ENCODE measurements around the gene RTL1.

The RTL1 gene

GRCh38 chr14:100903672-100904185, at the start of gene RTL1:
Gene RTL1 (minus strand): TSS chr14:100903722. CDS start chr14:100884788, 18,934 bp downstream.
- no peak for DNase-seq
- in situ Hi-C loops (cut with HindIII; ENCODE audit: low pct_ligation_motif_present, low pct_unique_long_range_greater_than_20kb, low sequenced_read_pairs) = no loop called here

GRCh38 chr14:100950024-100950423, 46.5 kb upstream of the RTL1 start:
- DNase-seq = no peak
- in situ Hi-C loops (cut with HindIII; ENCODE audit: low pct_ligation_motif_present, low pct_unique_long_range_greater_than_20kb, low sequenced_read_pairs) = no loop called here

- in situ Hi-C loops (cut with HindIII; ENCODE audit: low pct_ligation_motif_present, low pct_unique_long_range_greater_than_20kb, low sequenced_read_pairs) = no loop called here
- no peak for DNase-seq
These were observed 40.5 kb upstream of the RTL1 start for GRCh38 chr14:100944052-100944451.

GRCh38 chr14:100930270-100930669, 26.7 kb upstream of the RTL1 start:
- no peak for DNase-seq
- in situ Hi-C loops (cut with HindIII; ENCODE audit: low pct_ligation_motif_present, low pct_unique_long_range_greater_than_20kb, low sequenced_read_pairs) = no loop called here

GRCh38 chr14:100915560-100915959, 12.0 kb upstream of the RTL1 start:
- in situ Hi-C loops (cut with HindIII; ENCODE audit: low pct_ligation_motif_present, low pct_unique_long_range_greater_than_20kb, low sequenced_read_pairs) = no loop called here
- no peak for DNase-seq

- DNase-seq = no peak
- in situ Hi-C loops (cut with HindIII; ENCODE audit: low pct_ligation_motif_present, low pct_unique_long_range_greater_than_20kb, low sequenced_read_pairs) = no loop called here
These were observed 11.1 kb upstream of the RTL1 start for GRCh38 chr14:100914597-100915021.

- DNase-seq = no peak
- in situ Hi-C loops (cut with HindIII; ENCODE audit: low pct_ligation_motif_present, low pct_unique_long_range_greater_than_20kb, low sequenced_read_pairs) = no loop called here
These were observed 8.3 kb upstream of the RTL1 start for GRCh38 chr14:100911665-100912316.

GRCh38 chr14:100910888-100911664, 7.6 kb upstream of the RTL1 start:
- in situ Hi-C loops (cut with HindIII; ENCODE audit: low pct_ligation_motif_present, low pct_unique_long_range_greater_than_20kb, low sequenced_read_pairs) = no loop called here
- DNase-seq = no peak

- in situ Hi-C loops (cut with HindIII; ENCODE audit: low pct_ligation_motif_present, low pct_unique_long_range_greater_than_20kb, low sequenced_read_pairs) = no loop called here
These were observed 5.9 kb upstream of the RTL1 start for GRCh38 chr14:100909439-100909838.

GRCh38 chr14:100907240-100907639, 3.7 kb upstream of the RTL1 start:
- in situ Hi-C loops (cut with HindIII; ENCODE audit: low pct_ligation_motif_present, low pct_unique_long_range_greater_than_20kb, low sequenced_read_pairs) = no loop called here
- no peak for DNase-seq

More at GRCh38 chr14:100909439-100909838, 5.9 kb upstream of the RTL1 start:
- DNase-seq = no peak

GRCh38 chr14:100906420-100906819, 2.9 kb upstream of the RTL1 start:
- in situ Hi-C loops (cut with HindIII; ENCODE audit: low pct_ligation_motif_present, low pct_unique_long_range_greater_than_20kb, low sequenced_read_pairs) = no loop called here
- no peak for DNase-seq

GRCh38 chr14:100905166-100905565, 1.6 kb upstream of the RTL1 start:
- in situ Hi-C loops (cut with HindIII; ENCODE audit: low pct_ligation_motif_present, low pct_unique_long_range_greater_than_20kb, low sequenced_read_pairs) = no loop called here
- no peak for DNase-seq

GRCh38 chr14:100904307-100905087, 975 bp upstream of the RTL1 start:
- in situ Hi-C loops (cut with HindIII; ENCODE audit: low pct_ligation_motif_present, low pct_unique_long_range_greater_than_20kb, low sequenced_read_pairs) = no loop called here
- DNase-seq = no peak

GRCh38 chr14:100903134-100903468, 421 bp downstream of the RTL1 start:
- in situ Hi-C loops (cut with HindIII; ENCODE audit: low pct_ligation_motif_present, low pct_unique_long_range_greater_than_20kb, low sequenced_read_pairs) = no loop called here

GRCh38 chr14:100902295-100903133, 1.0 kb downstream of the RTL1 start:
- peak; percentile 6 for DNase-seq
- in situ Hi-C loops (cut with HindIII; ENCODE audit: low pct_ligation_motif_present, low pct_unique_long_range_greater_than_20kb, low sequenced_read_pairs) = no loop called here

More at GRCh38 chr14:100903134-100903468, 421 bp downstream of the RTL1 start:
- DNase-seq = no peak

GRCh38 chr14:100901391-100902183, 1.9 kb downstream of the RTL1 start:
- no peak for DNase-seq
- in situ Hi-C loops (cut with HindIII; ENCODE audit: low pct_ligation_motif_present, low pct_unique_long_range_greater_than_20kb, low sequenced_read_pairs) = no loop called here

GRCh38 chr14:100900837-100901390, 2.6 kb downstream of the RTL1 start:
- DNase-seq = no peak
- in situ Hi-C loops (cut with HindIII; ENCODE audit: low pct_ligation_motif_present, low pct_unique_long_range_greater_than_20kb, low sequenced_read_pairs) = no loop called here

Data from ACHN (cell line).